ENCODE data around the gene NID1.

- no peak for TF ChIP-seq POLR2A (IDR thresholded peaks at IDR 0.05)
- TF ChIP-seq, protein P1, sequence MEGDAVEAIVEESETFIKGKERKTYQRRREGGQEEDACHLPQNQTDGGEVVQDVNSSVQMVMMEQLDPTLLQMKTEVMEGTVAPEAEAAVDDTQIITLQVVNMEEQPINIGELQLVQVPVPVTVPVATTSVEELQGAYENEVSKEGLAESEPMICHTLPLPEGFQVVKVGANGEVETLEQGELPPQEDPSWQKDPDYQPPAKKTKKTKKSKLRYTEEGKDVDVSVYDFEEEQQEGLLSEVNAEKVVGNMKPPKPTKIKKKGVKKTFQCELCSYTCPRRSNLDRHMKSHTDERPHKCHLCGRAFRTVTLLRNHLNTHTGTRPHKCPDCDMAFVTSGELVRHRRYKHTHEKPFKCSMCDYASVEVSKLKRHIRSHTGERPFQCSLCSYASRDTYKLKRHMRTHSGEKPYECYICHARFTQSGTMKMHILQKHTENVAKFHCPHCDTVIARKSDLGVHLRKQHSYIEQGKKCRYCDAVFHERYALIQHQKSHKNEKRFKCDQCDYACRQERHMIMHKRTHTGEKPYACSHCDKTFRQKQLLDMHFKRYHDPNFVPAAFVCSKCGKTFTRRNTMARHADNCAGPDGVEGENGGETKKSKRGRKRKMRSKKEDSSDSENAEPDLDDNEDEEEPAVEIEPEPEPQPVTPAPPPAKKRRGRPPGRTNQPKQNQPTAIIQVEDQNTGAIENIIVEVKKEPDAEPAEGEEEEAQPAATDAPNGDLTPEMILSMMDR (IDR thresholded peaks at IDR 0.05), result no peak
These were observed 33.4 kb upstream of the NID1 start for GRCh38 chr1:236098267-236098666.
